Peyer's patch (tissue), 4 donors: Measurements from ENCODE around the gene AMDHD1. TPM values are rescaled to one million over a fixed set of nuclear protein-coding genes. Genes with fewer than 3 reads are reported as not detected.

Experiments used
- DNase-seq, 3 donors: peaks; one replicate each; pipeline ENCODE4 v3.0.0-alpha.2; 2017 to 2019
- H3K27ac ChIP-seq, 4 donors: fragments of 200-600 bp; sonication (generic); one replicate each; pipeline ENCODE4 v1.5.1; 2016 to 2019
- H3K27me3 ChIP-seq, 2 donors: fragments of 200-600 bp; sonication (generic); one replicate each; pipeline ENCODE4 v1.5.1; 2019
- H3K36me3 ChIP-seq, 3 donors: fragments of 200-600 bp; sonication (generic); one replicate each; pipeline ENCODE4 v1.5.1; 2016 to 2019
- H3K4me1 ChIP-seq, 4 donors: fragments of 200-600 bp; sonication (generic); one replicate each; pipeline ENCODE4 v1.5.1; 2016 to 2019
- H3K4me3 ChIP-seq, 4 donors: fragments of 200-600 bp; sonication (generic); 1 replicate in 3 of 4; 2 replicates in 1 of 4; pipeline ENCODE4 v1.5.1; 2016 to 2019; ENCODE audit warnings: mild to moderate bottlenecking in 1 of 4
- H3K9me3 ChIP-seq, 4 donors: fragments of 200-600 bp; sonication (generic); one replicate each; pipeline ENCODE4 v1.5.1; 2016 to 2019; ENCODE audit warnings: mild to moderate bottlenecking in 1 of 4
- POLR2A ChIP-seq, 2 donors: fragments of 450-650 bp; IDR thresholded peaks; one replicate each; pipeline ENCODE4 v1.5.1; 2017; ENCODE audit warnings: antibody characterized with exemption in 2 of 2, mild to moderate bottlenecking in 2 of 2, moderate library complexity in 2 of 2
- total RNA-seq, 4 donors: library from RNA; depleted of rRNA; stranded (reverse); fragments of >200 nt; gene quantifications; one replicate each; pipeline ENCODE4 v1.1.0, GENCODE V29; 2016
- TF ChIP-seq, protein P1 (sequence below), 6 experiments: fragments of 450-650 bp in 4 of 6; fragments of 200-600 bp in 2 of 6; sonication (generic) in 1 of 6; IDR thresholded peaks; one replicate each; pipeline ENCODE4 v1.5.1; 2017 to 2019; ENCODE audit warnings: antibody characterized with exemption in 6 of 6, mild to moderate bottlenecking in 3 of 6, moderate library complexity in 1 of 6

AMDHD1 gene
- total RNA-seq, 4 donors from 2014 or later, result 1.7 to 3.5 (median 2.5) TPM; not detected in 1

DNA sequence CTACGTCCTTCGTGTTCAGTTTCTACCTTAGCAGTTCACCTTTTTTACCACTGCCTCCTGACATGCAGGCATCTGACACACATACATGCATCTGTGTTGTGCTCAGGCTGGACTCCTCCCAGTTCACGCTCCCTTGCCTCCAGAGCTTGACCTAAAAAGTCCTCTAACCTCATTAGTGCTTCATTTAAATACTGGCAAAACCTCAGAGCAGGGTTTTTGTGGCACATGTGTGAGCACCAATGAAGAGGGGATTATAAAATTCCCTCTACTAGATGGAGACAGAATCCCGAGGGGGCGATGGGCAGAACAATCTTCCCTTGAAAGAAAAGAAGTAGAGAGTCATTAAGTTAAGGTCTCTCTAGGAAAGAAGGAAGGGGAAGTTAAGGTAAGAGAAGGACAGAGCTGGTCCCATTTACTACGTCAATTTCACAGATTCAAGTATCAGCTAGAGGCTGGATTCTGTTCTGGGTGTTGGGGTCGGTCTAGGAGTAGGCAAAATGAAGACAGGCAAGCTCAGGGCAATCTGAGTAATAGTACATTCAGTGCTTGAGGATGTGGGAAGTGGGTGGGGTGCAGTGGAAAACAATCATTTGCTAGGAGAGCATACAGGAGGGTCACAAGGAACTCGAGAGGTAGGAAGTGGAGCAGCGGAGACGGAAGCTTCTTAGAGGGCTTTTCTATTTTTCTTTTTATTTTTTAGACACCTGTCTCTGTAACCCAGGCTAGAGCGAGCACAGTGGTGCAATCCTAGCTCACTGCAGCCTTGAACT is 45.6 kb downstream of the AMDHD1 start:
- peaks cover 0 to 4% (median 0%) of the 10 kb centered on the region in 4 donors for H3K4me1 ChIP-seq
- H3K4me3 ChIP-seq, result no peak overlapping the region
- H3K27ac ChIP-seq, result no peak overlapping the region
- H3K9me3 ChIP-seq, result no peaks in the 10 kb centered on the region
- H3K27me3 ChIP-seq, result no peaks in the 10 kb centered on the region
- no peak for DNase-seq
- TF ChIP-seq, protein P1, sequence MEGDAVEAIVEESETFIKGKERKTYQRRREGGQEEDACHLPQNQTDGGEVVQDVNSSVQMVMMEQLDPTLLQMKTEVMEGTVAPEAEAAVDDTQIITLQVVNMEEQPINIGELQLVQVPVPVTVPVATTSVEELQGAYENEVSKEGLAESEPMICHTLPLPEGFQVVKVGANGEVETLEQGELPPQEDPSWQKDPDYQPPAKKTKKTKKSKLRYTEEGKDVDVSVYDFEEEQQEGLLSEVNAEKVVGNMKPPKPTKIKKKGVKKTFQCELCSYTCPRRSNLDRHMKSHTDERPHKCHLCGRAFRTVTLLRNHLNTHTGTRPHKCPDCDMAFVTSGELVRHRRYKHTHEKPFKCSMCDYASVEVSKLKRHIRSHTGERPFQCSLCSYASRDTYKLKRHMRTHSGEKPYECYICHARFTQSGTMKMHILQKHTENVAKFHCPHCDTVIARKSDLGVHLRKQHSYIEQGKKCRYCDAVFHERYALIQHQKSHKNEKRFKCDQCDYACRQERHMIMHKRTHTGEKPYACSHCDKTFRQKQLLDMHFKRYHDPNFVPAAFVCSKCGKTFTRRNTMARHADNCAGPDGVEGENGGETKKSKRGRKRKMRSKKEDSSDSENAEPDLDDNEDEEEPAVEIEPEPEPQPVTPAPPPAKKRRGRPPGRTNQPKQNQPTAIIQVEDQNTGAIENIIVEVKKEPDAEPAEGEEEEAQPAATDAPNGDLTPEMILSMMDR (IDR thresholded peaks at IDR 0.05), result no peak
- TF ChIP-seq POLR2A (IDR thresholded peaks at IDR 0.05), result no peak
- no peaks in the 10 kb centered on the region for H3K36me3 ChIP-seq

DNA sequence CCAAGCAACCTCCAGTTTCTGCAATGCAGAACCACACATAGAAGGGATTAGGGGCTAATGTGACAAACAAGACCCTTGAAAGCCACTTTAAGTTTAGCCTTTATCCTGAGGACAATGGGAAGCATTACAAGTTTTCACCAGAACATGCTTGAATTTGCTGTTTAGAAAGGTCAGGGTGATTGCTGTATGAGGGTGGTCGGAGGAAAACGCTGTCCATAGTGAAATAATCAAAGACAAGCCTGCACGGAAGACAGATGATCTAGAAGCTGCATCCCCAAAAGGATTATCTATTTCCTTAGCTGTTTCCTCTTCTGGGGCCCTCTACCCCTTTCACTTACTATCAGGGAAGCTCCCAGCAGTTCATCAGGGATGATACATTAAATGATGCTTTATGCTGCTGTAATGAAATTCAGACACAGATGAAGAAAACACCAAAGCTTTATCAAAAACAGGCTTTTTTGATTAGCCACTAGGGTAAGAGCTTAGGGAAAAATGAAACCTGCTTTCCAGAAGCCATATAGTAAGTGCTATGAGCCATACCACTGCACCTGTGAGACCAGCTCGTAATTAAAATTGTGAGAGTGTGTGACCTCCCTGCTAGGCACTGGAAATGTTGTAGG is 46.5 kb downstream of the AMDHD1 start:
- TF ChIP-seq, protein P1 (IDR thresholded peaks at IDR 0.05), result no peak
- no peak for TF ChIP-seq POLR2A (IDR thresholded peaks at IDR 0.05)

DNA sequence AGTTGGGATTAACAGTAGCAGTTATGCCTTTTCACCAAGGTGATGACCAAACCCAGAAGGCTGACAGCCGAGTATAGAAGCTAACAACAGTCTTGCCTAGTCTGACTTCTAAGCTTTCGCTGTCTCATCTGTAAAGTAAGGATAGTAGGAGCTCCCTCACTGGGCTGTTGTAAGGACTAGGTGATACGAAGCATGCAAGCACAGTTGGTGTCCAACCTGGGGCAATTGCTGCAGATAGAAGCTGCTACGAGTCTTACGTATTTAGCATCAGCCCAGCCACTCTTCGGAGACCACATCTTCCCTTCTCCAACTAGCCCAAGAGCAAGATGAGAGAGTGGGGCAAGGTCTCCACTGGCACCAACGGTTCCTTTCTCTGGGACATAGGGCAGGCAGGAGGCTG is 47.0 kb downstream of the AMDHD1 start:
- Histone ChIP-seq H3K9me3 (no peaks in the 10 kb centered on the region), H3K36me3 (no peaks in the 10 kb centered on the region), H3K27ac (no peak overlapping the region), H3K4me1 (peaks cover 0 to 4% (median 0%) of the 10 kb centered on the region in 4 donors), H3K4me3 (no peak overlapping the region), H3K27me3 (no peaks in the 10 kb centered on the region)
- TF ChIP-seq, protein P1 (IDR thresholded peaks at IDR 0.05), result no peak
- TF ChIP-seq POLR2A (IDR thresholded peaks at IDR 0.05), result no peak
- DNase-seq, result no peak

More for the DNA sequence above, 46.5 kb downstream of the AMDHD1 start:
- Histone ChIP-seq H3K4me3 (no peak overlapping the region), H3K27ac (no peak overlapping the region), H3K36me3 (no peaks in the 10 kb centered on the region), H3K9me3 (no peaks in the 10 kb centered on the region), H3K4me1 (peaks cover 0 to 4% (median 0%) of the 10 kb centered on the region in 4 donors), H3K27me3 (no peaks in the 10 kb centered on the region)
- DNase-seq, result no peak

DNA sequence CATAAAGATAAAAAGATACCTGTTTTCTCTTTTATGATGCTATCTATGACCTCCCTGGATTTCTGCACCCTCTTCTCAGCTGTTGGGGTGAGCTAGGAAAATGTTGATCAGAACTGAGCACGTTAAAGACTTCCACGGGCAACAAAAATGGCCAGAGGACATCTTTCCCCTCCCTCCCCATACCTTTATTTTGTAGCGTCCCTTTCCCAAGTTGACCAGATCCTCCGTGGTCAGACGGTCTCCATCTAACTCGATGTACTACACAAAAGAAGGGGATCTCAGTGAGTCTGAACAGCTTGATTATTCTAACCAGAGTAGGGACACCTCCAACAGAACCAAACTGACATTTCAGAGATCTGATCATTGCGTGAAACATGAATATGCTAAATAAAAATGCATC is 50.8 kb downstream of the AMDHD1 start:
- no peak overlapping the region for H3K4me3 ChIP-seq
- TF ChIP-seq POLR2A (IDR thresholded peaks at IDR 0.05), result no peak
- TF ChIP-seq, protein P1 (IDR thresholded peaks at IDR 0.05), result no peak
- H3K27me3 ChIP-seq, result no peaks in the 10 kb centered on the region
- H3K36me3 ChIP-seq, result no peaks in the 10 kb centered on the region
- H3K9me3 ChIP-seq, result no peaks in the 10 kb centered on the region
- peaks cover 0 to 11% (median 0%) of the 10 kb centered on the region in 4 donors for H3K4me1 ChIP-seq
- DNase-seq, result no peak
- no peak overlapping the region for H3K27ac ChIP-seq

DNA sequence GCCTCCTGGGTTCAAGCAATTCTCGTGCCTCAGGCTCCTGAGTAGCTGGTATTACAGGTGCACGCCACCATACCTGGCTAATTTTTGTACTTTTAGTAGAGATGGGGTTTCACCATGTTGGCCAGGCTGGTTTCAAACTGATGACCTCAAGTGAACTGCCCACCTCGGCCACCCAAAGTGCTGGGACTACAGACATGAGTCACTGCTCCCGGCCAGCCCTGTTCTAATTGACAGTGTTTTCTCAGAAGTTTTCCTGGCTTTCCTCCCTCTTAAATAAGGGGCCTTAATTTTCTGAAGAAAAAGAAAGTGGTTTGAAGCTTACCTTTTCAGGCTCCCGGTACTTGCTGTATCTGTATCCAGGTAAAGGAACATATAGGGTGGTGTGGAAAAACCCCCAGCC is 51.3 kb downstream of the AMDHD1 start:
- H3K4me1 ChIP-seq, result peaks cover 0 to 11% (median 0%) of the 10 kb centered on the region in 4 donors
- TF ChIP-seq, protein P1 (IDR thresholded peaks at IDR 0.05), result no peak
- TF ChIP-seq POLR2A (IDR thresholded peaks at IDR 0.05), result no peak

More for the DNA sequence above, 51.3 kb downstream of the AMDHD1 start:
- no peaks in the 10 kb centered on the region for H3K36me3 ChIP-seq
- DNase-seq, result no peak
- H3K9me3 ChIP-seq, result no peaks in the 10 kb centered on the region
- H3K27ac ChIP-seq, result no peak overlapping the region
- H3K27me3 ChIP-seq, result no peaks in the 10 kb centered on the region
- no peak overlapping the region for H3K4me3 ChIP-seq
